K562 treated with DMSO at 1 percent for 12 hours (cell line): ENCODE results near the gene PF4V1. TPM values are rescaled to one million over a fixed set of nuclear protein-coding genes. Genes with fewer than 3 reads are reported as not detected.

ENCODE experiments used
- total RNA-seq: library from RNA; unstranded; fragments of 300-600 nt; gene quantifications from 2 replicates; pipeline ENCODE4 v1.2.3, GENCODE V29; 2022; ENCODE audit not compliant: insufficient read depth

PF4V1 gene
- total RNA-seq, result not detected in 2 replicates

GRCh38 chr4:73853246-73853704 is at the start of gene PF4V1:
Gene PF4V1, plus strand, starts transcription at chr4:73853296. Its CDS starts 67 bp downstream, at chr4:73853363.

GRCh38 chr4:73836373-73837279 is 16.5 kb upstream of the PF4V1 start, which contains the start of gene CXCL6:
Gene CXCL6, plus strand, starts transcription at chr4:73836678. Its CDS starts 73 bp downstream, at chr4:73836751.

GRCh38 chr4:73869130-73870055 is 16.3 kb downstream of the PF4V1 start, which contains the start of gene CXCL1:
Gene CXCL1, plus strand, starts transcription at chr4:73869393. Its CDS starts 78 bp downstream, at chr4:73869471.

Other genes with a start within 250 kb of the PF4V1 start
- 0.77 TPM in 1 of 2 replicates, not detected in the other for gene RASSF6, start 232.9 kb upstream of the PF4V1 start, total RNA-seq
- 6.2 and 12.4 TPM in 2 replicates for gene CXCL8, start 112.7 kb upstream of the PF4V1 start, total RNA-seq
- not detected in 2 replicates for gene CXCL6, start 16.6 kb upstream of the PF4V1 start, total RNA-seq
- 1.6 and 6.2 TPM in 2 replicates for gene CXCL1, start 16.1 kb downstream of the PF4V1 start, total RNA-seq
- not detected in 2 replicates for gene PF4, start 128.7 kb downstream of the PF4V1 start, total RNA-seq
- not detected in 2 replicates for gene PPBP, start 134.9 kb downstream of the PF4V1 start, total RNA-seq
- gene CXCL5, start 145.4 kb downstream of the PF4V1 start, total RNA-seq, result not detected in 2 replicates
- 18.4 and 19.2 TPM in 2 replicates for gene CXCL3, start 185.4 kb downstream of the PF4V1 start, total RNA-seq
- 8.9 and 14.5 TPM in 2 replicates for gene CXCL2, start 245.9 kb downstream of the PF4V1 start, total RNA-seq